Activated CD4-positive, alpha-beta T cell treated with anti-CD3 and anti-CD28 coated beads, Interleukin-2, Interleukin-4, amounts not matched to agents 100 ng/mL and 50 ng/mL, durations not matched to agents 16 hours and 8 hours (primary cell): ENCODE measurements around the gene LRFN2.

Experiments used
- DNase-seq: peaks from one replicate; pipeline ENCODE4 v3.0.0-alpha.2; 2020; ENCODE audit warnings: low spot score

LRFN2 gene

GRCh38 chr6:40543776-40544175, 43.4 kb downstream of the LRFN2 start:
- no peak for DNase-seq

- DNase-seq: no peak
Observed at GRCh38 chr6:40543146-40543545, 44.0 kb downstream of the LRFN2 start.

- no peak for DNase-seq
Observed at GRCh38 chr6:40542175-40542764, 44.9 kb downstream of the LRFN2 start.

- DNase-seq: no peak
Observed at GRCh38 chr6:40541556-40542174, 45.5 kb downstream of the LRFN2 start.

DNA sequence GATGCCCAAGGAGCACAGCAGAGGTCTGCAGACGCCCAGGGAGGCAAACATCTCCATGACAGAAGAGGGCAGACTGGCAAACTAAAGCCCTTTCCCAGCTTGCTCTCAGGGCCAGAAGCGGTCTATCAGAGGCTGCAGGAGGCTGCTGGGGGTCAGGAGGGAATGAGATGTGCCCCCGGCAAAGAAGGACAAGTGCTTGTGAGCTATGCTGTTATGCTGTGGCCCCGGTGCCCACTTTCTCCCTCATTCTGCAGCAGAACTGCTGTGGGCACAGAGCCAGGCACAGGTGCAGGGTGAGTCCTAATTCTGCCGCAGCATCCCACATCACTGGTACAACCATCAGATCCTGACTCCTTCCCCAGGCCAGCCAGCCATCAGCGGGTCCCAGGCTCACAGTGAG, 46.4 kb downstream of the LRFN2 start:
- DNase-seq: no peak

- no peak for DNase-seq
Observed at GRCh38 chr6:40539853-40540252, 47.3 kb downstream of the LRFN2 start.

DNA sequence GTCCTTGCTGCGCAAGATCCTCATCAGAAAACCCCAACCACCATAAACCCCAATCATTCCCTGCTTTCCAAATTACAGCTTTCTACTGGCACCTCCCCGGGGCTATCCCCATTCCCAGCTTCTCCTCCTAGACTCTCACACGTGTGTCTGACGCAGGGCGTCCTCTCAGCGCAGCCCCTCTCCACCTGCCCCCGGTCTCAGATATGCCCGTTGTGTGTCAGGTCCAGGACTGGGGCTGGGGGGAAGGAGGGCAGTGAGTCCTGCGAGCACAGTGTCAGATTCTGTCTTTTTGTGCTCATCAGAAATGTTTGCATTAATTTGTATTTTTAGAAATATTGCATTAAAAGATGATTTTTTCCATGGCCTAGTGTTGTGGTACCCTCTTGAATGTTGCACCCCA, 48.6 kb downstream of the LRFN2 start:
- no peak for DNase-seq

GRCh38 chr6:40537446-40537845, 49.7 kb downstream of the LRFN2 start:
- no peak for DNase-seq

DNA sequence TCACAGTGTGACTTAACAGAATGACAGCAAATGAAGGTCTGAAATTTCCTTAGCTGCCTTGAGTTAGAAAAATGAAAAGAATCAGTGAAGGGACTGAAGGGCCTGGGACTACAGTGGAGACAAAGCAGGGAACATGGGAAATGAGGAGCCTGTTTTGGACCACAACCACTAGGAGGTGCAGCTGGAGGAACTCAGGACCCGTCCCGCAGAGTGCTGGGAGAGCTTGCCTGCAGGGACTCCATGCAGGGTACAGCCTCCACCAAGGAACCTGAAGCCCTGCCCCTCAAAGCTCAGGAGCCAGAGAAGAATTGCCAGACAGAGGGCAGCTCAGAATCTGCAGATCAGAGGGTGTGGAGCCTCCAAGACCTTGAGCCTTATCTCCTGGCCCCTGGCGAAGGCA, 50.7 kb downstream of the LRFN2 start:
- DNase-seq: no peak

GRCh38 chr6:40535819-40536380, 51.3 kb downstream of the LRFN2 start:
- DNase-seq: no peak

GRCh38 chr6:40535110-40535818, 51.9 kb downstream of the LRFN2 start:
- no peak for DNase-seq

DNA sequence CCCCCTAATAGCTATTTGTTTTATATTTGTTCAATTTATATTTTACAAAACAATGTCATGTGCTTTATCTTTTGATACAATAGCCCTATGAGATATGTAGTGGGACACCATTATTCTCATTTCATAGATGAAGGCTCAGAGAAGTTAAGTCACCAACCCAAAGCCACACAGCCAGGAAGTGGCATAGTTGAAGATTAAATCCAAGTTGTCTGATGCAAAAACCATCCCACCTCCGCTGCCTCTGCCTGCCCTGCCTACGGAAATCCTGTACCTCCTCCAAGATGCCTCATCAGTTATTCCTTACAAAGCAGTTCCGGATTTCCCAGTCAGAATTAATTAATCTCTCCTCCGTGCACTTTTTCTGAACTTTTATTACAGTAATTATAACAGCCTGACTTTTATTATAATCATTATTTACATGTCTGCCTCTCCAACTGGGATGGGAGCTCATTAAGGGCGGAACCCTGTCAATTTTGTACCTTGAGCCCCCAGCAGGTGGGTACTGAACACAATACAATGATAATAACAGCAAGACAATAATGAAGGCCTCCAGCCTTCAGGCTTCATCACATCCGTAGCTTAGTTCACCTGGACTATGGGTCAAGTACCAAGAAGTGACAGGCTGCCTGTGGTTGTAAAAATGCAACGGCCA, 54.7 kb downstream of the LRFN2 start:
- no peak for DNase-seq

- DNase-seq: no peak
Observed at GRCh38 chr6:40529919-40530318, 57.2 kb downstream of the LRFN2 start.

- no peak for DNase-seq
Observed at GRCh38 chr6:40529040-40529439, 58.1 kb downstream of the LRFN2 start.

- no peak for DNase-seq
Observed at GRCh38 chr6:40528051-40528450, 59.1 kb downstream of the LRFN2 start.

DNA sequence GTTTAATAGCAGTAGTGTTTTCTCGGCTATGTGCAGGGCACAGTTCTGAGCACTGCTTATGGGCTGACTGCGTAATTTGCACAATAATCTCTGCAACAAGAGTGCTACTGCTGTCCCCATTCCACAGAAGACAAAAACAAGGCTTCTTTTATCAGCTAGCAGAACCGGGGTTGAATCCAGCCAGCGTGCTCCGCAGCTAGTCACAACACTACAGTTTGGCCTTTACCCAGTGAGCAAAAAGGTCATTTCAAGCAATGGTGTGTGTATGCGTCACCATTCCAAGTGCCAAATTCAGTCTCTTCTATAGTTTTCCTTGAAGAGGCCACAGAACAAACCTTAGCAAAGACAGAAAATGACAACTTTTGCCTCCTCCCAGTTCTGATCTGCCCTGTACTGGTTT, 61.1 kb downstream of the LRFN2 start:
- no peak for DNase-seq

DNA sequence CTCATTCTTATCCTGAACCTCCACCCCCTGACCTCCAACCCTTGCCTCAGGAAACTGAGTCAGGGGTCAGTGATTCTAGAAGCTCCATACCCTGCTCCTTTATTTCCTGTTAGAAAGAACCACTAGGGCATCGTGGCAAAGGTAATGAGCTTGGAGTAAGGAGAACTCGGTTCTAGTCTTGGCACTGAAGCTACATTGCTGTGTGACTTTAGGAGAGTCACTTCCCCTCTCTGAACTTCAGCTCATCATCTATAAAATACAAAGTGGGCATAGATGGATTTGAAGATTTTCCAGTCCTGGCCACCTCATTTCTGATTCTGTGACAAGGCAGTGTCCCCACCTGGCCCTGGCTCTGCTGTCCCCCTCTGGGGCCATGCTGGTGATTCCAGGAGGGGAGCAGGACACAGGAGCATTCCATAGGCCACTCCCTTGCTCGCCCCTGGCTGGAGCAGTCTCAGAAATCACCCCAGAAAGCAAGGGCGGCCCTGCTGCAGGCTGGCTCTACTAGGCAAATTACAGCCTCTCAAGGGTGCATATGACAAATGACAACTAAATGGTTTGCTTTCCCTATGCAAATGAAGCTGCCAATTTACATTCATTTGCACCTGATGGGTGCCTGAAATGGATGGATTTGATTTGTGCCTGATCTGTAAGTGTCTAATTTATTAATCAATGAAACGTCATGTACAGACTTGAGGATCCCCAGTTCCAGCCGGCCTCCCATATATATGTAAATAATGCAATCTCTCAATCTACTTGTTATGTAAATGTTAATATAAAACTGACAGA, 62.2 kb downstream of the LRFN2 start:
- no peak for DNase-seq

- DNase-seq: no peak
Observed at GRCh38 chr6:40523505-40524172, 63.5 kb downstream of the LRFN2 start.

GRCh38 chr6:40521496-40521895, 65.7 kb downstream of the LRFN2 start:
- DNase-seq: no peak

DNA sequence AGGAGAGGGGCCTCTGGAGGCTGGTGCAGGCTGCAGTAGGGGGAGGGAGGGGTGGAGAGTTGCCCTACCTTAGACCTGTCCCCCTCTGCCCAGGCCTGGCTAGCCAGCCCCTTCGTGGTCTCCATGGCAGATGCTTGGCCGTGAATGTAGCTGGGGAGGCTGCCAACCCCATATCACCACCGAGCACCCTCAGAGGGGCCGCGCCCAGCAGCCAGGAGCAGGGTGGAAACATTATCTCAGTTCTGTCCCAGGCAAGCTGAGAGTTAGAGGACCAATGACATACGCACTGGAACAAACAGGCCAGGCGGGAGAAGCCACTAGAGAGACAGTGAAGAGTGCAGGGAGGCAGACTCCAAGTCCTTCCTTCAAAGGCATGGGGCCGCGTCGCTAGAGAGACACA, 66.5 kb downstream of the LRFN2 start:
- DNase-seq: no peak

- DNase-seq: no peak
Observed at GRCh38 chr6:40520084-40520483, 67.1 kb downstream of the LRFN2 start.
